ENCODE data around the gene EPHA5. TPM values are rescaled to one million over a fixed set of nuclear protein-coding genes. Genes with fewer than 3 reads are reported as not detected.

Gene EPHA5
- total and polyA plus RNA-seq, 9 of the 15 experiments (the other 6 are each of a cell fraction or from before 2014, with no cell fraction given): 0.04 TPM; not detected in 8

GRCh38 chr4:65550500-65550899, 119.8 kb downstream of the EPHA5 start (continued):
- no peak for TF ChIP-seq ZKSCAN8 (CRISPR knock-in tag; IDR thresholded peaks at IDR 0.05)
- TF ChIP-seq, protein P1, sequence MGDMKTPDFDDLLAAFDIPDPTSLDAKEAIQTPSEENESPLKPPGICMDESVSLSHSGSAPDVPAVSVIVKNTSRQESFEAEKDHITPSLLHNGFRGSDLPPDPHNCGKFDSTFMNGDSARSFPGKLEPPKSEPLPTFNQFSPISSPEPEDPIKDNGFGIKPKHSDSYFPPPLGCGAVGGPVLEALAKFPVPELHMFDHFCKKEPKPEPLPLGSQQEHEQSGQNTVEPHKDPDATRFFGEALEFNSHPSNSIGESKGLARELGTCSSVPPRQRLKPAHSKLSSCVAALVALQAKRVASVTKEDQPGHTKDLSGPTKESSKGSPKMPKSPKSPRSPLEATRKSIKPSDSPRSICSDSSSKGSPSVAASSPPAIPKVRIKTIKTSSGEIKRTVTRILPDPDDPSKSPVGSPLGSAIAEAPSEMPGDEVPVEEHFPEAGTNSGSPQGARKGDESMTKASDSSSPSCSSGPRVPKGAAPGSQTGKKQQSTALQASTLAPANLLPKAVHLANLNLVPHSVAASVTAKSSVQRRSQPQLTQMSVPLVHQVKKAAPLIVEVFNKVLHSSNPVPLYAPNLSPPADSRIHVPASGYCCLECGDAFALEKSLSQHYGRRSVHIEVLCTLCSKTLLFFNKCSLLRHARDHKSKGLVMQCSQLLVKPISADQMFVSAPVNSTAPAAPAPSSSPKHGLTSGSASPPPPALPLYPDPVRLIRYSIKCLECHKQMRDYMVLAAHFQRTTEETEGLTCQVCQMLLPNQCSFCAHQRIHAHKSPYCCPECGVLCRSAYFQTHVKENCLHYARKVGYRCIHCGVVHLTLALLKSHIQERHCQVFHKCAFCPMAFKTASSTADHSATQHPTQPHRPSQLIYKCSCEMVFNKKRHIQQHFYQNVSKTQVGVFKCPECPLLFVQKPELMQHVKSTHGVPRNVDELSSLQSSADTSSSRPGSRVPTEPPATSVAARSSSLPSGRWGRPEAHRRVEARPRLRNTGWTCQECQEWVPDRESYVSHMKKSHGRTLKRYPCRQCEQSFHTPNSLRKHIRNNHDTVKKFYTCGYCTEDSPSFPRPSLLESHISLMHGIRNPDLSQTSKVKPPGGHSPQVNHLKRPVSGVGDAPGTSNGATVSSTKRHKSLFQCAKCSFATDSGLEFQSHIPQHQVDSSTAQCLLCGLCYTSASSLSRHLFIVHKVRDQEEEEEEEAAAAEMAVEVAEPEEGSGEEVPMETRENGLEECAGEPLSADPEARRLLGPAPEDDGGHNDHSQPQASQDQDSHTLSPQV (IDR thresholded peaks at IDR 0.05): no peak

GRCh38 chr4:65546882-65547416, 123.3 kb downstream of the EPHA5 start:
- Histone ChIP-seq H4K20me1 (replicated peaks; ENCODE audit: control insufficient read depth, insufficient read depth, low read length) (no peaks in the 10 kb centered on the region), H3K9ac (ENCODE audit: insufficient read depth in 1 of 2, low read depth in 2 of 2, low read length in 2 of 2) (no peak overlapping the region), H3K4me1 (replicated peaks in 1 of 2; ENCODE audit: control insufficient read depth in 2 of 2, insufficient read depth in 2 of 2, low read length in 2 of 2) (no peaks in the 10 kb centered on the region), H3K9me3 (replicated peaks; ENCODE audit: control insufficient read depth, insufficient read depth, low read depth, low read length) (no peaks in the 10 kb centered on the region), H2AFZ (ENCODE audit: low read depth, low read length) (no peak overlapping the region), H3K4me3 (no peak overlapping the region), H3K79me2 (ENCODE audit: control insufficient read depth, insufficient read depth, low read length) (no peaks in the 10 kb centered on the region), H3K27ac (ENCODE audit: extremely low read depth, low read depth, low read length) (no peak overlapping the region), H3K4me2 (ENCODE audit: insufficient read depth, low read length) (no peak overlapping the region), H3K9me1 (ENCODE audit: control insufficient read depth, insufficient read depth, low read length) (no peaks in the 10 kb centered on the region), H3K36me3 (ENCODE audit: control insufficient read depth, insufficient read depth, low read length) (no peaks in the 10 kb centered on the region), H3K27me3 (ENCODE audit: control insufficient read depth in 2 of 2, insufficient read depth in 2 of 2, low read length in 2 of 2) (no peaks in the 10 kb centered on the region)
- in situ Hi-C loops (cut with MboI) (no loop called here), intact Hi-C loops (cut with micrococcal nuclease) (no loop called here)
- ATAC-seq (no peak), DNase-seq (ENCODE audit: extremely low read depth in 1 of 4, low spot score in 3 of 4) (no peak), FAIRE-seq (no peak)
- ChIA-PET CTCF (ENCODE audit: low intra/inter-chr PET ratio) (no interaction called here), POLR2A (no interaction called here)
- no TSS peak for BruUV-seq (replicated peaks)
- no peak for TF ChIP-seq SMAD3 (CRISPR knock-in tag; conservative IDR thresholded peaks at IDR 0.05)
- TF ChIP-seq HCFC1 (IDR thresholded peaks at IDR 0.05; ENCODE audit: low read depth, low read length): no peak
- TF ChIP-seq TGIF2 (CRISPR knock-in tag; IDR thresholded peaks at IDR 0.05): no peak
- no peak for TF ChIP-seq HLTF (IDR thresholded peaks at IDR 0.05)
- 0% methylated on average over 3 of the region's 4 CpGs for WGBS (ENCODE audit: insufficient coverage, low coverage, missing lambda C conversion rate)

Data from K562 (cell line).